Epithelial cell of proximal tubule (primary cell): ENCODE results near the gene HOXA3. TPM values are rescaled to one million over a fixed set of nuclear protein-coding genes. Genes with fewer than 3 reads are reported as not detected.

Experiments used
- DNase-seq: peaks from one replicate; pipeline ENCODE4 v3.0.0-alpha.2; 2011; ENCODE audit warnings: low read depth
- H3K4me3 ChIP-seq: 2 replicates; pipeline ENCODE4 v1.5.1; 2011; ENCODE audit warnings: low read depth, mild to moderate bottlenecking, low read length
- CTCF ChIP-seq: conservative IDR thresholded peaks from 2 replicates; pipeline ENCODE4 v1.5.1; 2012; ENCODE audit warnings: low read depth, mild to moderate bottlenecking, low read length
- total RNA-seq: library from RNA; depleted of rRNA; stranded (reverse); fragments of >200 nt; gene quantifications from 2 replicates; pipeline ENCODE4 v1.2.3, GENCODE V29; 2015

The HOXA3 gene
- total RNA-seq, 1 donor from 2014 or later: 33.2 TPM

DNA sequence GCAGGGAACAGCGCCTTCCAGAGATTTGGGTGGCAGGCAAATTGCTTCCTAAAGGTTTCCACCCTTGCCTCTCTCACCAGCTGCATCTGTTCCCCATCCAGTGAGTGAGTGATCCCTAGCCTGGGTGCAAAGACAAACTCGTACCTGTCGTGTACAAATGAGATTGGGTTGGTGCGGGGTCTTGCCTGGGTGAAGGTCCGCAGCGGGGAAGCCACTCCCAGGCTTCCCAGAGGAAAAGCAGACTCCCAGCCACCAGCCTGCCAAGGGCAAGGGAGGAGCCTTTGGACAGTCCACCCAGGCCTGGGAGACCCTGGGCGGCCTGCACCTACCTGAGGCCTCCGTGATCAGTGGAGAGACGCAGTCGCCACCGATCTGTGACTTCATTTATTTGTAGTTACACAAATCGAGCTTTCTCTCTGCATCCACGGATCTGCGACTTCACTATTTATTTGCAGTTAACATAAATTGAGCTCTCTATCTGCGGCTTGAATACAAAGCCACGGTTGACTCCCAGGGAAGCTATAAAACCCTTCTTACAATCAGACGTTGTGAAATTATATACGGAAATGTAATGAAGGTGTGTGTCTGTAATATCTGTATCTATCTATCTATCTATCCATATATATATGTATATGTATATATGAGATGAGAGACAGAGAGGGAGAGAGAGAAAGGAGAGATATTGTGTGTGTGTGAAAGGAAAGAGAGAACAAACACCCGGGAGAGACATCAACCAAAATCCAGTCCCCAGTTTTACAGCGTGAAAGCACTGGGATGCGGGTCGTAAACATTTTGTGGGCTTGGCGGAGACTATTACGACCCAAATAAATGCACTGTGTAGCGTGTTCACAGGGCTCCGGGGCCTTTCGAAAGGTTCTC, 7.1 kb upstream of the HOXA3 start:
- no peak for TF ChIP-seq CTCF
- peak overlapping the region; percentile 74 for H3K4me3 ChIP-seq
- DNase-seq: no peak

DNA sequence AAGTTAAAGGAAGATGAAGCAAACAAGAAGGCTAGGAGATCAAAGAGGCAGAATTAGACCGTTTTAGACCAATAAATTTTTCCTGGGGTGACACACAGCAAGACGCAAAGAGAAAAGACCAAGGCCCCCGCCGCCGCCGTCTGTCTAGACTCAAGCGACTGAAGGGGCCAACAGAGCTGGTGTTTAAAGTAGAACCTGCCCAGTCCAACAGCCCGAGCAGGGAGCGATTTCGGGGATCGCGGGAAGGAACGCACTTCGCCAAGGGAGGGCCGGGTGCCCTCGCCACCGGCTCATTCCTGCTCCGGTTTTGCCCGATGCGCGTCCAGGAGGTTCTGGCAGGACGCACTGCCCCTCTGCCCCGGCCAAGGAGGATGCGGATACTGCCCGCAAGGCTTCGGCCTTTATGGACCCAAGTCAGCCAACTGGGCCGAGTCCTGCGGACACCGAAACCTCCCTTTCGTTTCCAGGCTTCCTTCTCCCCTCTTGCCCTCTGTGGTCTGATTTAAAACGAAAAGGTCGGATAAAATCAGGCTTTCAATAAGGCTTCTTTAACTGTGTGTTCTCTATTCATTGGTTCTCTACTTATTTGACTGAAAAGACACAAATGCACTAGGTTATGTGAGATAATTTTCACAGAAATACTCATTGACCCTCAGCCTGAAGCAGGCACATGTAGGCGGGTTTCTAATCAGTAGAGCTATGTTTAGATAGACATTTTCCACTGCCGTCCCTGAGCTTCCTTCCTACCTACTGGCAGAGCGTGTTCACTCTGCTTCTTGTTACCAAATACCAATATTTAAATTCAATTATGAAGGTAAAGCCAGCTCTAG, 6.3 kb upstream of the HOXA3 start:
- TF ChIP-seq CTCF: no peak
- DNase-seq: no peak
- H3K4me3 ChIP-seq: peak overlapping the region; percentile 74

DNA sequence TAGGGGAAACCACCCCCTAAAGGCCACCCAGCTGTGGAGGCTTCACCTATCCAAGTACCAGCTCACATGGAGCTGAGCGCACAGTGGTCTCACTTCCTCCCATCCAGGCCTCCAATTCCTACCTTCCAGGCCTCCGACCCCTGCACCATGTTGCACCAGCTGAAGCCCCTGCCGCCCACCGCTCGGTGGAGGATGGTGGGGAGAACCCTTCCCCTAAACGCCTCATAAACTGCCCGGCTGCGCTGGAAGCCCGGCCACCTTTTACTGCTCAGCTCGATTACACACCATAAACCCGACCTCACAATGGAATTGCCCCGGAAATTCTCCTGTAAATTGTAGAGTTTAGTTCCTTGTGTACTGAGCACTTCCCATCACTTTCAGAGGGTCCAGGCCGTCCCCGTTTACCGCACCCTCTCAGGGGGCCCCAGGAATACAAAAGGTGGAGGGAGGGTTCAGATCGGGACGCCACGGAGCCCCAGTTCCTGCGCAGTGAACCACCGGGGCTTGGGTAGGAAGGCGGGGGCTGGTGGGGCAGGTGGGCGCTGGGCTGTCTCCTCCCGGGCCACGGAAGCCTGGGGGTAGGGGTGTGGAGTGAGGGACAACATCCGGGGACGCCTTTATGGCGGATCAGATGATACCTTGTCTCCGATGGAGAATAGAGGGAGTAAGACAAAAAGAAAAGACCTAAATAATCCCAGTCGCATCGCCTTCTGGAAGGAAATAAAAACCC, 5.5 kb upstream of the HOXA3 start:
- H3K4me3 ChIP-seq: peak overlapping the region; percentile 74
- no peak for DNase-seq
- no peak for TF ChIP-seq CTCF

- TF ChIP-seq CTCF: no peak
- H3K4me3 ChIP-seq: peak overlapping the region; percentile 74
- DNase-seq: no peak
Observed at GRCh38 chr7:27156916-27157701, 4.7 kb upstream of the HOXA3 start.

DNA sequence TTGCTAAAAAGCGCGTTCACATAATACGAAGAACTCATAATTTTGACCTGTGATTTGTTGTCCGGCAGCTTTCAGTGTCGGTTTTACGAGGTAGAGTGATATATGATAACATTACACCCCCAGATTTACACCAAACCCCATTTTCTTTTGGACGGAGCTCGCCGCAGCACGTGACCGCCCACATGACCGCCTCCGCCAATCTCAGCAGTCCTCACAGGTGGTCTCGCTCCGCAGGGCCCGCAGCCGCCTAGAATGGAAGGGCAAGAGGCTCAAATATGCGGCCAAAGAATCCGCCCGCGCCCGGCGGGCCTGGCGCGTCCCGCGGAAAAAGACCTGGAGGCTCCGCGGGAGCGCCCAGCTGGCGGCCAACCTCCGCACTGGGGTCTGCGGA, 4.1 kb upstream of the HOXA3 start, which contains the start of gene HOXA7:
HOXA7 (minus strand) TSS at position 168 of the 391 bp plus-strand sequence; CDS start at position 38, 130 bp downstream.
- peak within 1 kb of the TSS; percentile 74 for H3K4me3 ChIP-seq
- no peak for DNase-seq

More for the DNA sequence above, 4.1 kb upstream of the HOXA3 start, which contains the start of gene HOXA7:
- no peak for TF ChIP-seq CTCF
